ENCODE measurements around the gene NPEPL1.

Gene NPEPL1

GRCh38 chr20:58657986-58658385, 34.6 kb upstream of the NPEPL1 start:
- DNase-seq: no peak

GRCh38 chr20:58658760-58659159, 33.8 kb upstream of the NPEPL1 start:
- DNase-seq: no peak

- no peak for DNase-seq
Observed at GRCh38 chr20:58659841-58660240, 32.8 kb upstream of the NPEPL1 start.

GRCh38 chr20:58660855-58661597, 31.6 kb upstream of the NPEPL1 start:
- no peak for DNase-seq

GRCh38 chr20:58661598-58662473, 30.8 kb upstream of the NPEPL1 start:
- DNase-seq: no peak

GRCh38 chr20:58664331-58664730, 28.3 kb upstream of the NPEPL1 start:
- no peak for DNase-seq

- DNase-seq: no peak
Observed at GRCh38 chr20:58664883-58665282, 27.7 kb upstream of the NPEPL1 start.

GRCh38 chr20:58665606-58666005, 27.0 kb upstream of the NPEPL1 start:
- DNase-seq: no peak

GRCh38 chr20:58666702-58667101, 25.9 kb upstream of the NPEPL1 start:
- DNase-seq: no peak

- no peak for DNase-seq
Observed at GRCh38 chr20:58667975-58668374, 24.6 kb upstream of the NPEPL1 start.

- DNase-seq: no peak
Observed at GRCh38 chr20:58668901-58669286, 23.7 kb upstream of the NPEPL1 start.

GRCh38 chr20:58669287-58670006, 23.2 kb upstream of the NPEPL1 start:
- no peak for DNase-seq

GRCh38 chr20:58670102-58670501, 22.5 kb upstream of the NPEPL1 start:
- DNase-seq: no peak

GRCh38 chr20:58670659-58671058, 21.9 kb upstream of the NPEPL1 start:
- DNase-seq: no peak

GRCh38 chr20:58673119-58673518, 19.5 kb upstream of the NPEPL1 start:
- DNase-seq: no peak

GRCh38 chr20:58675146-58675584, 17.4 kb upstream of the NPEPL1 start:
- DNase-seq: no peak

- DNase-seq: no peak
Observed at GRCh38 chr20:58675641-58676040, 17.0 kb upstream of the NPEPL1 start.

- DNase-seq: no peak
Observed at GRCh38 chr20:58676161-58676560, 16.4 kb upstream of the NPEPL1 start.

- DNase-seq: no peak
Observed at GRCh38 chr20:58677079-58677604, 15.5 kb upstream of the NPEPL1 start.

GRCh38 chr20:58677808-58678207, 14.8 kb upstream of the NPEPL1 start:
- DNase-seq: no peak

GRCh38 chr20:58678806-58679205, 13.8 kb upstream of the NPEPL1 start:
- no peak for DNase-seq

GRCh38 chr20:58682656-58683531, 9.7 kb upstream of the NPEPL1 start:
- DNase-seq: no peak

Measured in fibroblast of skin of scalp (primary cell).